ENCODE measurements around the gene FXYD7. TPM values are rescaled to one million over a fixed set of nuclear protein-coding genes. Genes with fewer than 3 reads are reported as not detected.
"Not testable (repeated sequence)": the region's sequence is repeated elsewhere in the genome, so short reads cannot be mapped to it uniquely, and the experiment has no call there.

The FXYD7 gene
- total RNA-seq (2014; rRNA removed; shearing (Covaris generic)): not detected in 2 replicates

GRCh38 chr19:35143231-35143715 lies at the start of gene FXYD7:
TSS of gene FXYD7 (plus strand) at chr19:35143255. CDS start at chr19:35143334, 79 bp downstream.
- DNase-seq (ENCODE audit: low read depth): no peak

DNA sequence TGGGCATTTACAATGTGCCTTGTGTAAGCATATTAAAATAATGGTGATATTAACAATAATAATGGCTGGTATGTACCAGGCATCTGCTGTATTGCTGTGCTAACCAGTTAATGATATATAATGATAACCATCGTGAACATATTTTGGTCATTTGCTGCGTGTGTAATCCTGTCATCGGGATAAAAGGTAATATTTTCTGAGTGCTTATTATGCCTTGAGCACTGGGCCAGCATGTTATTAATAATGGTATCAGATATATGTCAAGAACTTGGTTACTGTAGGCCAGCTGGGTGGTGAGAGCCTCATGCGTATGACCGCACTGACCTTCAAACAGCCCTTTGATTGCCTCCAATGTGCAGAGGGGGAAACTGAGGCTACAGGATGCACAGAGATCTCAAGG lies 49.6 kb upstream of the FXYD7 start:
- no peak for DNase-seq (ENCODE audit: low read depth)

DNA sequence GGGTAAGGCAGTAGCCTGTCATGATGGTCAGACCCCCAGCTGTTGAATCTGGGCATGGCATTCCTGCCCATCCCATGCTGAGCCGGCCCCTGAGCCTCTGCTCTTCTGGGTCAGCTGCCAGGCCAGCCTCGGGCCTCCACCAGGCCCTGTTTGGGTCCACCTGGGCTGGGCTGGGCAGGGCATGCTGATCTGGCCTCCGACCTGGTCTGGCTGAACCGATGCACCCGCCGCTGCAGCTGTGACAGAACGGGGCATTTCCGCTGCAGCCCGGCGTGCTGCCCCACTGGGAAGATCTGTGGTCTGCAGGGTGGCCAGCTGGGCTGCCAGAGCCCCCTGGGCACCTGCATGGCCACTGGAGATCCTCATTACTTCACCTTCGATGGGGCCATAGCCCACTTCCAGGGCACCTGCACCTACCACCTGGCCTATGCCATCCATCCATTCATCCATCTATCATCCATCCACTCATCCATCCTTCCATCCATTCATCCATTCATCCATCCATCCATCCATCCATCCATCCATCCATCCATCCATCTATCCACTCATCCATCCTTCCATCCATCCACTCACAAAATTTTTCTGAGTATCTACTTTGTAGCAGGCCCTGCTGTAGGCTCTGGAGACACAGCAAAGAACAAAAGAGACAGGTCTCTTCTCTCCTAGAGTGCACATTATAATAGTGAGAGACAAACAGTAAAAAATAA lies 49.0 kb upstream of the FXYD7 start:
- DNase-seq (ENCODE audit: low read depth): no peak

- no peak for DNase-seq (ENCODE audit: low read depth)
Measured at GRCh38 chr19:35094656-35095055, 48.4 kb upstream of the FXYD7 start.

DNA sequence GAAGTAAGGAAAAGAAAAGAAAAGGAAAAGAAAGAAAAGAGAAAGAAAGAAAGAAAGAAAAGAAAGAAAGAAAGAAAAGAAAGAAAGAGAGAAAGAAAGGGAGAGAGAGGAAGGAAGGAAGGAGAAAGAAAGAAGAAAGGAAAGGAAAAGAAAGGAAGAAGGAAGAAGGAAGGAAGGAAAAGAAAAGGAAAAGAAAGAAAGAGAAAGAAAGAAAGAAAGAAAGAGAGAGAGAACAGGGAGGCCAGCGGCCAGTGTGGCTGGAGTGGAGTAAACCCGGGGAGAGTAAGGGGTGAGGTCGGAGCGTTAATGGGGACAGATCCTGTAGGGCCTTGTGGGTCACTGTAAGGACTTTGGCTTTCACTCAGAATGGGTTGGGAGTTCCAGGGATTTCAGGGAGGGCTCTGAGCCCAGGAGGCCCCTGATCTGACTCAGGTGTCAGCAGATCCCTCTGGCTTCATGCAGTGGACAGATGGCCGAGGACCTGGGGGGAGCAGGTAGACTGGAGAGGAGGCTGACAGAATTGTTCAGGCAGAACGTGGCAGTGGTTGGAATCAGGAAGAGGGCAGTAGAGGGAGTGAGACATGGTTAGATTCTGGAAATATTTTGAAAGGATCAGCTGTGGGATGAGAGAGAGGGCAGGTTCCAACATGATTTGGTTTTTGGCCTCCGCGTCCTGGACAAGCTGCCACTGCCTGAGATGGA lies 47.2 kb upstream of the FXYD7 start:
- no peak for DNase-seq (ENCODE audit: low read depth)

GRCh38 chr19:35098413-35099049 lies 44.5 kb upstream of the FXYD7 start:
- no peak for DNase-seq (ENCODE audit: low read depth)

DNA sequence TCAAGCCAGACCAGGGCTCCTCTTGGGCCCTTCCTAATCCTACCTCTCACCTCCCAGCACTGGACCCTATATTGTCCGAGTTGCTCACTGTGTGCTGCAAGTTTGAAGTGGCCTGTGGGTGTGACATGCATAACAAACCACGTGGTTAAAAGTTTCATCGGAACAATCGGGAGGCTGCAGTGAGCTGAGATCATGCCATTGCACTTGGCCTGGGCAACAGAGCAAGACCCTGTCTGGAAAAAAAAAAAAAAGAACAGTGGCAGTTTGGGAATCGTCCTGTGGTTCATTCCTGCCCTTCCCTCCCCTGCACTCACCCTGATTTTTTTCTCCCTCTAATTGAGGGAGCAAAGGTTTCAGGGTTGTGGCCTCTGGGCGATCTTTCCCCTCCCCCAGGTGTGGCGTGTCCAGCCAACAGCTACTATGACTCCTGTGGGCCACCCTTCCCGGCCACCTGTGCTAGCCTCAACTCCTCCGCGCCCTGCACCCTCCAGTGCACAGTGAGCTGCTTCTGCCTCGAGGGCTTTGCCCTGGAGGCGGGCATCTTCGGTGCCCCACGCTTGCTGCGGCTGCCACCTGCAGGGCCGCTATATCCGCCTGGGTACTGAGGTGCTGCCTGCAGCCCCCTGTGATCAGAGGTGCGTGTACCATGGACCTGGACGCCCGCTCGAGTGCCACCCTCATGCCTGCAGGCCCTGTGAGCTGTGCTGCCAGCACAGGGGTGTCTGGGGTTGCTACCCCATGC lies 43.7 kb upstream of the FXYD7 start:
- no peak for DNase-seq (ENCODE audit: low read depth)

- no peak for DNase-seq (ENCODE audit: low read depth)
Measured at GRCh38 chr19:35099897-35100275, 43.2 kb upstream of the FXYD7 start.

GRCh38 chr19:35100588-35101533 lies 42.2 kb upstream of the FXYD7 start:
- no peak for DNase-seq (ENCODE audit: low read depth)

- DNase-seq (ENCODE audit: low read depth): not testable (repeated sequence)
Measured at GRCh38 chr19:35101949-35102348, 41.1 kb upstream of the FXYD7 start.

GRCh38 chr19:35103614-35104013 lies 39.4 kb upstream of the FXYD7 start:
- not testable (repeated sequence) for DNase-seq (ENCODE audit: low read depth)

DNA sequence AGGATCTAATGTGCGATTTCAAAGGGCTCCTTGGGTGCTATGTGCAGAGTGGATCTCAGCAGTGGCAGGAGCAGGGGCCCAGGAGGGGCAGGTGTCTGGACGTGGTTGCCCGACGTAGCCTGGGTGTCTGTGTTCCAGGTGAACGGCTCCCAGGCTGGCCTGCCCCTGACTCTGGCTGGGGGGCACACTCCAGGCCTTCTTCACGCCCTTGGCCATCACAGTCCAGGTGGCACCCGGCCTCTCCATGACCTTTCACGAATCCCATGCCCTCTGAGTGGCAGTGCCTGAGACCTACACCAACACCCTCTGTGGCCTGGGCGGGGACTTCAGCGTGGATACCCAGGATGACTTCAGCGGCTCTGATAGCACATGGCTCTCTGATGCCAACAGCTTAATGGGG lies 38.7 kb upstream of the FXYD7 start:
- DNase-seq (ENCODE audit: low read depth): no peak

GRCh38 chr19:35105047-35105410 lies 38.0 kb upstream of the FXYD7 start:
- no peak for DNase-seq (ENCODE audit: low read depth)

GRCh38 chr19:35105411-35106290 lies 37.4 kb upstream of the FXYD7 start:
- no peak for DNase-seq (ENCODE audit: low read depth)

GRCh38 chr19:35106291-35106583 lies 36.8 kb upstream of the FXYD7 start:
- DNase-seq (ENCODE audit: low read depth): no peak

- DNase-seq (ENCODE audit: low read depth): no peak
Measured at GRCh38 chr19:35106898-35107541, 36.0 kb upstream of the FXYD7 start.

DNA sequence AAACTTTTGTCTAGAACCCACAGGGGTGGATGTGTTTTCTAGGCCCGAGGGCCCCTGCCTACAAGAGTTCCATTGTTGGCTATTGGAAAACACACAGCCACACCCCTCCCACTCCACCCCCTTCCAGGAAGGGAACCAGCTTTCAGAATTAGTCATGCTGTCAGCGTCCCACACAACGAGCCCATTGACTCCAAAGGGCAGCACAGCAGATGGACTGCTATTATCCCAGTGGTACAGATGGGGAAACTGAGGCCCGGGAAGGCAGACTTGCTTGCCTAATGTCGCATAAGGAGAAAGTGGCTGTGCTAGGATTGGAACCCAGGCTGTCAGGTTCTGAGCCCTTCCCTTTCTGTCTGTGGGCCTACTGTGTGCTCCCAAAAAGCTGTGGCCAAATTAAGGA lies 35.5 kb upstream of the FXYD7 start:
- peak; percentile 76 for DNase-seq (ENCODE audit: low read depth)

GRCh38 chr19:35108730-35109129 lies 34.3 kb upstream of the FXYD7 start:
- no peak for DNase-seq (ENCODE audit: low read depth)

- DNase-seq (ENCODE audit: low read depth): no peak
Measured at GRCh38 chr19:35109395-35110112, 33.5 kb upstream of the FXYD7 start.

Data from RPMI7951 (cell line).